ENCODE results near the gene ZDHHC8. TPM values are rescaled to one million over a fixed set of nuclear protein-coding genes. Genes with fewer than 3 reads are reported as not detected.

Gene ZDHHC8
- polyA plus RNA-seq, 1 donor (not counting 4 experiments of a cell fraction or from before 2014, with no cell fraction given), result 16.0 TPM

DNA sequence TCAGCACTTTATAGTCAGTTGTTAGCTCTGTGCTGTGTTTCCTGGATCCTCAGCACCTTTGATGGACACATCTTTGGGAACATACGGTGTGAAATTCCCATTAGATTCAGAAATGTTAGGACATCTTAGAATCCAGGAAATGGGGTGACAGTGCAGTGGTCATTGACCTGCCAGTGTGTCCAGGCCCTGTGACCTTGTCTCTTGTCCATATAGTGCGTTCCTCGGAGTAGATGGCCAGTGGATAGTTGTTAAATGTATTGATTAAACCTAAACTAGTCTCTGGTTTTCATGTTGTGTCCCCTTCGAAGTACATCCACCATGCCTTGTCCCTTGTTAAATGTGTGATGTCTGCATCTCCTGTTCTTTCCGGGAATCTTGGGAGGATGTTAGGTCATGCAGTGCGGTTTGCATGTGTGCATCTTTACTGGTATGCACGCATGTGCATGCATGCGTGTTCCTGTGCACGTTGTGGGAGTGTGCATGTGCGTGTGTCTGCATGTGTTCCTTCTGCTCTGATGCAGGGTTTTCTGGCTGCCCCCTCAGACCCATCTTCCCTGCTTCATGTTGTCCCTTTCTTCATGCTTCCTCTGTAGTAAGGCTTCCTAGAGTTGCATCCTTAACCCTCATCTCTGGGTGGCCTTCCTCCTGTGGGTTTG is 47.6 kb upstream of the ZDHHC8 start:
- Histone ChIP-seq H3K4me2 (ENCODE audit: control insufficient read depth, extremely low read depth, insufficient read depth, low read depth, low read length) (no peak overlapping the region), H2AFZ (ENCODE audit: control insufficient read depth, low read length) (no peak overlapping the region), H3K79me2 (ENCODE audit: control insufficient read depth, insufficient read depth, low read length) (peaks cover 69% of the 10 kb centered on the region), H3K27ac (ENCODE audit: control insufficient read depth, insufficient read depth, low read length) (no peak overlapping the region), H3K9me1 (ENCODE audit: control insufficient read depth, extremely low read depth, insufficient read depth, low read length) (peaks cover 5% of the 10 kb centered on the region), H3K27me3 (ENCODE audit: control insufficient read depth, extremely low read depth, insufficient read depth, low read length) (no peaks in the 10 kb centered on the region), H3K4me3 (ENCODE audit: control insufficient read depth in 2 of 3, extremely low read depth in 1 of 3, insufficient read depth in 2 of 3, low read depth in 1 of 3, low read length in 3 of 3) (no peak overlapping the region), H3K4me1 (ENCODE audit: control insufficient read depth, extremely low read depth, insufficient read depth, low read length) (peaks cover 16% of the 10 kb centered on the region), H3K9ac (ENCODE audit: control insufficient read depth, extremely low read depth, insufficient read depth, low read length) (no peak overlapping the region), H3K9me3 (ENCODE audit: control insufficient read depth, low read depth, low read length) (no peaks in the 10 kb centered on the region), H3K36me3 (ENCODE audit: control insufficient read depth in 2 of 2, extremely low read depth in 1 of 2, insufficient read depth in 2 of 2, low read length in 2 of 2) (peaks cover 29 to 39% of the 10 kb centered on the region in 2 experiments), H4K20me1 (ENCODE audit: control insufficient read depth, extremely low read depth, insufficient read depth, low read length) (peaks cover 12% of the 10 kb centered on the region)
- dilution Hi-C loops (cut with MboI; ENCODE audit: extremely low pct_ligation_motif_present, low sequenced_read_pairs), result no loop called here
- DNase-seq (ENCODE audit: low read depth, low spot score) (no peak), FAIRE-seq (no peak)
- TF ChIP-seq, protein P1, sequence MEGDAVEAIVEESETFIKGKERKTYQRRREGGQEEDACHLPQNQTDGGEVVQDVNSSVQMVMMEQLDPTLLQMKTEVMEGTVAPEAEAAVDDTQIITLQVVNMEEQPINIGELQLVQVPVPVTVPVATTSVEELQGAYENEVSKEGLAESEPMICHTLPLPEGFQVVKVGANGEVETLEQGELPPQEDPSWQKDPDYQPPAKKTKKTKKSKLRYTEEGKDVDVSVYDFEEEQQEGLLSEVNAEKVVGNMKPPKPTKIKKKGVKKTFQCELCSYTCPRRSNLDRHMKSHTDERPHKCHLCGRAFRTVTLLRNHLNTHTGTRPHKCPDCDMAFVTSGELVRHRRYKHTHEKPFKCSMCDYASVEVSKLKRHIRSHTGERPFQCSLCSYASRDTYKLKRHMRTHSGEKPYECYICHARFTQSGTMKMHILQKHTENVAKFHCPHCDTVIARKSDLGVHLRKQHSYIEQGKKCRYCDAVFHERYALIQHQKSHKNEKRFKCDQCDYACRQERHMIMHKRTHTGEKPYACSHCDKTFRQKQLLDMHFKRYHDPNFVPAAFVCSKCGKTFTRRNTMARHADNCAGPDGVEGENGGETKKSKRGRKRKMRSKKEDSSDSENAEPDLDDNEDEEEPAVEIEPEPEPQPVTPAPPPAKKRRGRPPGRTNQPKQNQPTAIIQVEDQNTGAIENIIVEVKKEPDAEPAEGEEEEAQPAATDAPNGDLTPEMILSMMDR (optimal IDR thresholded peaks at IDR 0.05 in 1 of 3, IDR thresholded peaks at IDR 0.05 in 1 of 3, conservative IDR thresholded peaks at IDR 0.05 in 1 of 3; ENCODE audit: extremely low read depth in 1 of 3, insufficient read depth in 2 of 3, low read length in 3 of 3), result no peak
- no peak for TF ChIP-seq EZH2 (IDR thresholded peaks at IDR 0.05; ENCODE audit: low read length)

DNA sequence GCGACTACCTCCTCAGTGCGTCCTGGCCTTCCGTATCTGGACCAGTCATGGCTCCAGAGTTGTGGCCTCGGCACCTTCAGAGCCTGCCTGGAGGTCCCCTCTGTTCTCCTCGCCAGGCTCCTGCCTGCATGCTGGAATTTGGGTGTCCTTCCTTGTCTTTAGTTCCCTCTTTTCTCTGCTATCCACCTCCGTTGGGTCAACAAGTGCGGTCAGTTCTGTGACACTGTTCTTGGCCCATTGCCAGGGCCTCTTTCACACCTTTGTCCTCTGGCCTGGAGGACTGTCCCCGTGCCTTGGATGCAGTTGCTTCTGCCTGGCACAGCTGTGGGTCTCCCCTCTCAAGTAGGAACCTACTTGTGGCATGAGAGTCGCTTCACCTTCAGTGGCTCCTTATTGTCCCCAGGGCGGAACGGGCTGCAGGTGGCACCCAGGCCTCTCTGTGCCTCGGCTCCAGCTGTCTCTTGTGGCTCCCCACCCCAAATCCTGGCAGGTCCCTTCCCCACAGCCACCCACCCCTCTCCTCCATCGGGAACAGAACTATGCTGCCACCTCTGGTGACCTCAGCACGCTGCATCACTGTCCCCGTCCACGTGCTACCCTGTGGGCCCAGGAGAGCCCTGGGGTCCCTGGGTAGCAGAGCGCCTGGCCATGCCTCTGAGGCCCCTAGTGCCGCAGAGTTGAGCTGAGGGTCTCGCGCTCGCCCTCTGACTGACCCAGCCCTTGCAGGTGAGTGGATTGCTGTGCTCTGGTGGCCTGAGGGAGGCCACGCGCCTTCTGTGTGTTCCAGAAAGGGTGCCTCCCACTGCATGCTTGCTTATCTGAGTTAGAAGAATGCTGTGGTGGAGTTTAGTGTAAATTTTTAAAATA is 46.8 kb upstream of the ZDHHC8 start:
- Histone ChIP-seq H3K79me2 (ENCODE audit: control insufficient read depth, insufficient read depth, low read length) (peaks cover 69% of the 10 kb centered on the region), H3K9me3 (ENCODE audit: control insufficient read depth, low read depth, low read length) (no peaks in the 10 kb centered on the region), H3K27ac (ENCODE audit: control insufficient read depth, insufficient read depth, low read length) (no peak overlapping the region), H4K20me1 (ENCODE audit: control insufficient read depth, extremely low read depth, insufficient read depth, low read length) (peaks cover 14% of the 10 kb centered on the region), H3K36me3 (ENCODE audit: control insufficient read depth in 2 of 2, extremely low read depth in 1 of 2, insufficient read depth in 2 of 2, low read length in 2 of 2) (peaks cover 31 to 44% of the 10 kb centered on the region in 2 experiments), H2AFZ (ENCODE audit: control insufficient read depth, low read length) (no peak overlapping the region), H3K4me3 (ENCODE audit: control insufficient read depth in 2 of 3, extremely low read depth in 1 of 3, insufficient read depth in 2 of 3, low read depth in 1 of 3, low read length in 3 of 3) (no peak overlapping the region), H3K27me3 (ENCODE audit: control insufficient read depth, extremely low read depth, insufficient read depth, low read length) (no peaks in the 10 kb centered on the region), H3K9ac (ENCODE audit: control insufficient read depth, extremely low read depth, insufficient read depth, low read length) (no peak overlapping the region), H3K9me1 (ENCODE audit: control insufficient read depth, extremely low read depth, insufficient read depth, low read length) (peaks cover 5% of the 10 kb centered on the region), H3K4me2 (ENCODE audit: control insufficient read depth, extremely low read depth, insufficient read depth, low read depth, low read length) (no peak overlapping the region), H3K4me1 (ENCODE audit: control insufficient read depth, extremely low read depth, insufficient read depth, low read length) (peaks cover 16% of the 10 kb centered on the region)
- DNase-seq (ENCODE audit: low read depth, low spot score) (no peak), FAIRE-seq (no peak)
- dilution Hi-C loops (cut with MboI; ENCODE audit: extremely low pct_ligation_motif_present, low sequenced_read_pairs), result no loop called here
- TF ChIP-seq EZH2 (IDR thresholded peaks at IDR 0.05; ENCODE audit: low read length), result no peak
- TF ChIP-seq, protein P1 (optimal IDR thresholded peaks at IDR 0.05 in 1 of 3, IDR thresholded peaks at IDR 0.05 in 1 of 3, conservative IDR thresholded peaks at IDR 0.05 in 1 of 3; ENCODE audit: extremely low read depth in 1 of 3, insufficient read depth in 2 of 3, low read length in 3 of 3), result peak in 2 of 3 experiments; percentile 35 to 61
